Activated CD4-positive, alpha-beta T cell treated with anti-CD3 and anti-CD28 coated beads, Interleukin-2, amount 10 ng/mL, durations not matched to agents 7 days and 5 days (primary cell): ENCODE measurements around the gene ODF2. TPM values are rescaled to one million over a fixed set of nuclear protein-coding genes. Genes with fewer than 3 reads are reported as not detected.
"Not testable (repeated sequence)": the region's sequence is repeated elsewhere in the genome, so short reads cannot be mapped to it uniquely, and the experiment has no call there.

Experiments used
- CTCF ChIA-PET: fragments of 350-600 bp; sonication (Branson Sonifier 250); formaldehyde crosslinking; loops from one replicate; lab custom pipeline; 2021; ENCODE audit warnings: antibody characterized with exemption; lab: Charles Lee
- POLR2A ChIA-PET: fragments of 350-600 bp; sonication (Branson Sonifier 250); formaldehyde crosslinking; loops from one replicate; lab custom pipeline; 2021; ENCODE audit warnings: antibody characterized with exemption; lab: Charles Lee
- DNase-seq: peaks from one replicate; pipeline ENCODE4 v3.0.0-alpha.2; 2020
- H3K27ac Mint-ChIP-seq: one replicate; pipeline ENCODE4 v1.8.0; 2021; ENCODE audit warnings: mild to moderate bottlenecking, moderate library complexity, mixed read lengths
- H3K27me3 Mint-ChIP-seq: one replicate; pipeline ENCODE4 v1.8.0; 2021; ENCODE audit warnings: mixed read lengths
- H3K36me3 Mint-ChIP-seq: one replicate; pipeline ENCODE4 v1.8.0; 2021; ENCODE audit warnings: low read depth, mixed read lengths
- H3K4me1 Mint-ChIP-seq: one replicate; pipeline ENCODE4 v1.8.0; 2021; ENCODE audit warnings: mixed read lengths
- H3K4me3 Mint-ChIP-seq: one replicate; pipeline ENCODE4 v1.8.0; 2021; ENCODE audit warnings: mild to moderate bottlenecking, moderate library complexity, mixed read lengths
- H3K9me3 Mint-ChIP-seq: one replicate; pipeline ENCODE4 v1.8.0; 2021; ENCODE audit warnings: mixed read lengths
- total RNA-seq, 2 experiments: library from RNA; stranded (reverse); gene quantifications; one replicate each; pipeline ENCODE4 v1.2.3, GENCODE V29; 2021

The ODF2 gene
- total RNA-seq, 2 experiments from 2014 or later = 64.9 to 68.4 TPM

DNA sequence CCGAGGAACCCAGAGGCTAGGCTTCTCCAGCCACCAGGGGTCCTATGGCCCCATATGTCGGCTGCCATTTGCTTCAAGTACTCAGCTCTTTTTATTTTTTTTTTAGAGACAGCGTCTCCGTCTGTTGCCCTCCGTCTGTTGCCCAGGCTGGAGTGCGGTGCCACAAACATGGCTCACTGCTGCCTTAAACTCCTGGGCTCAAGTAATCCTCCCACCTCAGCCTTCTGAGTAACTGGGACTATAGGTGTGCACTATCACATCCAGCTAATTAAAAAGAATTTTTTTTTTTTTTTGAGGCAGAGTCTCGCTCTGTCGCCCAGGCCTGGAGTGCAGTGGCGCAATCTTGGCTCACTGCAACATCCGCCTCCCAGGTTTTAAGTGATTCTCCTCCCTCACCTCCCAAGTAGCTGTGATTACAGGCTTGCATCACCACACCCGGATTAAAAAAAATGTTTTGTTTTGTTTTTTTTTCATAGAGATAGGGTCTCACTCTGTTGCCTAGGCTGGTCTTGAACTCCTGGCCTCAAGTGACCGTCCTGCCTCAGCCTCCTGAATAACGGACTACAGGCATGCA is 26.2 kb upstream of the ODF2 start:
- Mint-ChIP-seq H3K4me1 (no peaks in the 10 kb centered on the region), H3K27me3 (peaks cover 3% of the 10 kb centered on the region), H3K27ac (no peak overlapping the region), H3K4me3 (no peak overlapping the region), H3K36me3 (no peaks in the 10 kb centered on the region), H3K9me3 (no peaks in the 10 kb centered on the region)
- no peak for DNase-seq
- ChIA-PET CTCF (interaction anchor here (0.7 to 1.4 kb wide), 4 partner anchors 9 to 930 kb away, joined by 3 to 5 read pairs (median 4); partner anchors contain the start of gene CERCAM), POLR2A (interaction anchor here (0.6 kb wide), 1 partner anchor 11 kb away, joined by 6 read pairs; no protein-coding TSS in a partner anchor)

DNA sequence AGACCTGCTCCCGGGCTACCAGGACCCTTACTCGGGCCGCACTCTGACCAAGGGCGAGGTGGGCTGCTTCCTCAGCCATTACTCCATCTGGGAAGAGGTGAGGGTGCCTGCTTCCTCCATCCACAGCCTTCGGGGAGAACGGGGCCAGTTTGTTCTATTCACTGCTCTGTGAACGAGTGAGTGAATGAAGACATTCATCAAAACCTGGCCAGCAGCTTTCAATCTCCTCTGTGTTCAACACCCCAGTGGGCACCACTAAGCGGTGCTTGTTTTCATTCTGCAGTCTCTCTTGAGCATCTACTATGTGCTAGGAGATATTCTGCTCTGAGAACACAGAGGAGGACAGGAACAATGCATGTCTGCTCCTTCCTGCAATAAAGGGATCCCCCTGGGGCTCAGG is 24.6 kb upstream of the ODF2 start:
- Mint-ChIP-seq H3K36me3 (no peaks in the 10 kb centered on the region), H3K27me3 (peaks cover 3% of the 10 kb centered on the region), H3K9me3 (no peaks in the 10 kb centered on the region), H3K4me1 (no peaks in the 10 kb centered on the region), H3K4me3 (no peak overlapping the region), H3K27ac (no peak overlapping the region)
- CTCF ChIA-PET = no interaction called here
- POLR2A ChIA-PET = no interaction called here
- no peak for DNase-seq

- no peak overlapping the region for H3K27ac Mint-ChIP-seq
- H3K4me1 Mint-ChIP-seq = peaks cover 9% of the 10 kb centered on the region
- no peaks in the 10 kb centered on the region for H3K27me3 Mint-ChIP-seq
- CTCF ChIA-PET = interaction anchor here (0.8 to 1.5 kb wide), 2 partner anchors 14 to 72 kb away, joined by 4 read pairs; no protein-coding TSS in a partner anchor
- POLR2A ChIA-PET = no interaction called here
- H3K4me3 Mint-ChIP-seq = no peak overlapping the region
- no peak for DNase-seq
- no peaks in the 10 kb centered on the region for H3K36me3 Mint-ChIP-seq
- H3K9me3 Mint-ChIP-seq = no peaks in the 10 kb centered on the region
Measured at GRCh38 chr9:128434340-128434739, 21.5 kb upstream of the ODF2 start.

DNA sequence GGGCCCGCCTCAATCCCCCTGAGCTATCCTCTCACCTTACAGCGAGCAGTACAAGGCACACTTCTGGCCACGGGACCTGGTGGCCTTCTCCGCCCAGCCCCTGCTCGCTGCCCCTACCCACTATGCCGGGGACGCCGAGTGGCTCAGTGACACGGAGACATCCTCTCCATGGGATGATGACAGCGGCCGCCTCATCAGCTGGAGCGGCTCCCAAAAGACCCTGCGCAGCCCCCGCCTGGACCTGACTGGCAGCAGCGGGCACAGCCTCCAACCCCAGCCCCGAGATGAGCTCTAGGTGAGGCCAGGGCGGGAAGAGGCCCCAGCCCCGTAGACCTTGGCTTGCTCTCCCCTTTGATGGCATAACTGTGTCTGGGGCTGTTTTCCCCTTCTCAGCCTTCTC is 20.2 kb upstream of the ODF2 start:
- CTCF ChIA-PET = interaction anchor here (1.0 to 1.1 kb wide), 2 partner anchors 12 to 52 kb away, joined by 3 read pairs; no protein-coding TSS in a partner anchor
- peaks cover 9% of the 10 kb centered on the region for H3K4me1 Mint-ChIP-seq
- H3K27ac Mint-ChIP-seq = no peak overlapping the region
- H3K36me3 Mint-ChIP-seq = no peaks in the 10 kb centered on the region
- POLR2A ChIA-PET = no interaction called here
- no peak for DNase-seq
- H3K27me3 Mint-ChIP-seq = no peaks in the 10 kb centered on the region
- H3K9me3 Mint-ChIP-seq = no peaks in the 10 kb centered on the region
- H3K4me3 Mint-ChIP-seq = no peak overlapping the region

GRCh38 chr9:128438343-128439109 is 17.3 kb upstream of the ODF2 start:
- H3K4me3 Mint-ChIP-seq = no peak overlapping the region

GRCh38 chr9:128439273-128439672 is 16.5 kb upstream of the ODF2 start:
- POLR2A ChIA-PET = no interaction called here
- no peak overlapping the region for H3K4me3 Mint-ChIP-seq

More at GRCh38 chr9:128438343-128439109, 17.3 kb upstream of the ODF2 start:
- Mint-ChIP-seq H3K9me3 (no peaks in the 10 kb centered on the region), H3K27me3 (no peaks in the 10 kb centered on the region), H3K36me3 (no peaks in the 10 kb centered on the region), H3K4me1 (peaks cover 9% of the 10 kb centered on the region), H3K27ac (no peak overlapping the region)
- peak; percentile 87 for DNase-seq
- POLR2A ChIA-PET = no interaction called here
- CTCF ChIA-PET = interaction anchor here (0.6 to 2.5 kb wide), 14 partner anchors 9 to 439 kb away, joined by 3 to 11 read pairs (median 4); partner anchors contain the start of gene ODF2

GRCh38 chr9:128442150-128442549 is 13.7 kb upstream of the ODF2 start:
- peaks cover 9% of the 10 kb centered on the region for H3K4me1 Mint-ChIP-seq
- POLR2A ChIA-PET = no interaction called here
- CTCF ChIA-PET = interaction anchor here (1.0 to 1.5 kb wide), 4 partner anchors 19 to 251 kb away, joined by 3 to 4 read pairs (median 3); no protein-coding TSS in a partner anchor
- no peaks in the 10 kb centered on the region for H3K27me3 Mint-ChIP-seq
- no peak overlapping the region for H3K27ac Mint-ChIP-seq
- no peak overlapping the region for H3K4me3 Mint-ChIP-seq
- no peaks in the 10 kb centered on the region for H3K36me3 Mint-ChIP-seq
- no peaks in the 10 kb centered on the region for H3K9me3 Mint-ChIP-seq
- no peak for DNase-seq

More at GRCh38 chr9:128439273-128439672, 16.5 kb upstream of the ODF2 start:
- Mint-ChIP-seq H3K27me3 (no peaks in the 10 kb centered on the region), H3K4me1 (peaks cover 9% of the 10 kb centered on the region), H3K9me3 (no peaks in the 10 kb centered on the region), H3K27ac (no peak overlapping the region), H3K36me3 (no peaks in the 10 kb centered on the region)
- CTCF ChIA-PET = interaction anchor here (0.6 to 2.5 kb wide), 10 partner anchors 8 to 438 kb away, joined by 3 to 11 read pairs (median 4); partner anchors contain the start of gene ODF2
- DNase-seq = no peak

DNA sequence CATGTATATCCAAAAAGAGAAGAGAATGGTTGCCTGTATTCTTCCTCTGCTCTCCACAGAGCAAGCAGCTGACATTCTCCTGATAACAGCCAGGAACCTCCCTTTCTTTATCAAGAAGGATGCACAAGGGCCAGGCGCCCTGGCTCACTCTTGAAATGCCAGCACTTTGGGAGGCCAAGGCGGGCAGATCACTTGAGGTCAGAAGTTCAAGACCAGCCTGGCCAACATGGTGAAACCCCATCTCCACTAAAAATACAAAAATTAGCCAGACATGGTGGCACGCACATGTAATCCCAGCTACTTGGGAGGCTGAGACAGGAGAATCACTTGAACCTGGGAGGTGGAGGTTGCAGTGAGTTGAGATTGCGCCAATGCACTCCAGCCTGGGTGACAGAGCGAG is 9.3 kb upstream of the ODF2 start:
- H3K27me3 Mint-ChIP-seq, H3K27ac Mint-ChIP-seq, POLR2A ChIA-PET, DNase-seq, H3K4me3 Mint-ChIP-seq, H3K4me1 Mint-ChIP-seq, H3K9me3 Mint-ChIP-seq, H3K36me3 Mint-ChIP-seq: not testable (repeated sequence)
- CTCF ChIA-PET = interaction anchor here (1.7 to 2.8 kb wide), 2 partner anchors 8 to 26 kb away, joined by 3 to 11 read pairs; no protein-coding TSS in a partner anchor

DNA sequence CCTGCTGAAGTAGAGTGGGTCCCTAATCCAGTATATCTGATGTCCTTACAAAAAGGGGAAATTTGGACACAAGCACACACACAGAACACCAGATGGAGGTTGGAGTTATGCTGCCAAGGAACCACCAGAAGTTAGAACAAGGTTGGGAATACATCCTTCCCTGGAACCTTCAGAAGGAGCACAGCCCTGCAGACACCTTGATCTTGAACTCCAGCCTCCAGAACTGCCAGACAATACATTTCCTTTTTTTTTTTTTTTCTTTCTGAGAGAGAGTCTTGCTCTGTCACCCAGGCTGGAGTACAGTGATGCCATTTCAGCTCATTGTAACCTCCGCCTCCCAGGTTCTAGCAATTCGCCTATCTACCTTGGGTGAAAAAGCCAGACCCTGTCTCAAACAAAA is 7.1 kb upstream of the ODF2 start:
- H3K27me3 Mint-ChIP-seq = peaks cover 2% of the 10 kb centered on the region
- CTCF ChIA-PET = interaction anchor here (1.6 to 2.8 kb wide), 2 partner anchors 10 to 87 kb away, joined by 3 to 11 read pairs; no protein-coding TSS in a partner anchor
- no peaks in the 10 kb centered on the region for H3K36me3 Mint-ChIP-seq
- no peak overlapping the region for H3K4me3 Mint-ChIP-seq
- no peak overlapping the region for H3K27ac Mint-ChIP-seq
- POLR2A ChIA-PET = no interaction called here
- no peaks in the 10 kb centered on the region for H3K4me1 Mint-ChIP-seq
- no peaks in the 10 kb centered on the region for H3K9me3 Mint-ChIP-seq
- DNase-seq = no peak

GRCh38 chr9:128454991-128455390 is 815 bp upstream of the ODF2 start:
- Mint-ChIP-seq H3K27me3 (peaks cover 2% of the 10 kb centered on the region), H3K4me1 (peaks cover 32% of the 10 kb centered on the region), H3K9me3 (no peaks in the 10 kb centered on the region), H3K4me3 (peak overlapping the region; percentile 40), H3K27ac (peak overlapping the region; percentile 82), H3K36me3 (peaks cover 11% of the 10 kb centered on the region)
- ChIA-PET CTCF (interaction anchor here (1.3 kb wide), 1 partner anchor 16 kb away, joined by 5 read pairs; no protein-coding TSS in a partner anchor), POLR2A (no interaction called here)
- no peak for DNase-seq

DNA sequence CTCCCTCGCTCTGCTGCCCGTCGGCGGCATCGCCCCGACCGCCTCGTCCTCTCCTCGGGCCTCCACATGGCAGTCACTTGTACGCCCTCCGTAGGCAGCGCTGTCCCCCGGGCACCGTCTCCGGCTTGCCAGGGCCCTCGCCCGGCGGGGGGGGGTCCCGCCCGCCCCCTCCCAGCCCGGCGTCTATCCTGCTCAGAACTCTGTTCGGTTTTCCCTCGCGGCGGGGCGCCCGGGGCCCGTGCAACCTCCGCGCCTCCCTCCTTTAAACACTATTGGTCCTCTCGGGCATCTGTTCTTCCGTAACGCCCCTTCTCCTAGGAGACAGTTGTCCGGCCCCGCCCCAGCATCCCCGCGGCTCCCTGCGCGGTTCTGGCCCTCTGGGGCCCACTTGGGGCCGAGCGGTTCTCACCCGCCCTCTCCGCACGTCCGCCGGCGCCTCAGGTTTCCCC is 831 bp downstream of the ODF2 start:
- DNase-seq = peak; percentile 81
- H3K36me3 Mint-ChIP-seq = peaks cover 21% of the 10 kb centered on the region
- peak overlapping the region; percentile 93 for H3K4me3 Mint-ChIP-seq
- POLR2A ChIA-PET = no interaction called here
- CTCF ChIA-PET = no interaction called here
- H3K27ac Mint-ChIP-seq = peak overlapping the region; percentile 94
- peaks cover 36% of the 10 kb centered on the region for H3K4me1 Mint-ChIP-seq
- H3K9me3 Mint-ChIP-seq = no peaks in the 10 kb centered on the region
- H3K27me3 Mint-ChIP-seq = no peaks in the 10 kb centered on the region

GRCh38 chr9:128457207-128457606 is 1.4 kb downstream of the ODF2 start:
- no peak for DNase-seq
- ChIA-PET POLR2A (no interaction called here), CTCF (interaction anchor here (0.6 to 1.6 kb wide), 3 partner anchors 38 to 1500 kb away, joined by 3 to 4 read pairs (median 3); no protein-coding TSS in a partner anchor)
- H3K4me1 Mint-ChIP-seq = peaks cover 36% of the 10 kb centered on the region
- peaks cover 27% of the 10 kb centered on the region for H3K36me3 Mint-ChIP-seq
- H3K27me3 Mint-ChIP-seq = no peaks in the 10 kb centered on the region
- H3K4me3 Mint-ChIP-seq = peak overlapping the region; percentile 93
- peak overlapping the region; percentile 94 for H3K27ac Mint-ChIP-seq
- no peaks in the 10 kb centered on the region for H3K9me3 Mint-ChIP-seq
